Measurements from ENCODE around the gene ITCH.
"Not testable (repeated sequence)": the region's sequence is repeated elsewhere in the genome, so short reads cannot be mapped to it uniquely, and the experiment has no call there.

ITCH gene

DNA sequence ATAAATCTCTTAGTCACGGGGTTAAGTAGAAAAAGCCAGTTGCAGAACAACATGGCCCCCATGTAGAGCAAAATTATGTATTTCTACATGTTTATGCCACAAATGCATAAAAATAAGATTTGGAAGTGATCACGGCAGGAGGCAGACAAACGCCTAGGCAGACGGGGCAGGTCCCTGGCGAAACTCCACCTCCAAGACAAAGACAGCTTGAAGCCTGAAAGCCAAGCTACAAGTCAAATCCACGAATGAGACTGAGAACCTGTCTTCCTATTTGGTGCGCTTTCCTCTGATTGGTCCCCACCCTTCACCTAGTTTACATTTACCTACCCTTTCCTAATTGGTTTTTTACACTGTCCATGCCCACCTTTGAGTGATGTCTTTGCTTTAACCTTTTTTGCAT is 31.2 kb upstream of the ITCH start:
- Histone ChIP-seq H3K4me1 (ENCODE audit: control insufficient read depth, insufficient read depth, low read length, unreplicated experiment) (peaks cover 6% of the 10 kb centered on the region), H2AFZ (ENCODE audit: low read length, unreplicated experiment) (no peak overlapping the region), H3K79me2 (ENCODE audit: control insufficient read depth, insufficient read depth, low read length, unreplicated experiment) (no peaks in the 10 kb centered on the region), H3K4me3 (ENCODE audit: low read depth, low read length) (no peak overlapping the region), H3K36me3 (ENCODE audit: insufficient read depth, low read length) (no peaks in the 10 kb centered on the region), H3K27ac (ENCODE audit: low read depth, low read length) (no peak overlapping the region), H3K27me3 (ENCODE audit: insufficient read depth, low read length) (no peaks in the 10 kb centered on the region)

DNA sequence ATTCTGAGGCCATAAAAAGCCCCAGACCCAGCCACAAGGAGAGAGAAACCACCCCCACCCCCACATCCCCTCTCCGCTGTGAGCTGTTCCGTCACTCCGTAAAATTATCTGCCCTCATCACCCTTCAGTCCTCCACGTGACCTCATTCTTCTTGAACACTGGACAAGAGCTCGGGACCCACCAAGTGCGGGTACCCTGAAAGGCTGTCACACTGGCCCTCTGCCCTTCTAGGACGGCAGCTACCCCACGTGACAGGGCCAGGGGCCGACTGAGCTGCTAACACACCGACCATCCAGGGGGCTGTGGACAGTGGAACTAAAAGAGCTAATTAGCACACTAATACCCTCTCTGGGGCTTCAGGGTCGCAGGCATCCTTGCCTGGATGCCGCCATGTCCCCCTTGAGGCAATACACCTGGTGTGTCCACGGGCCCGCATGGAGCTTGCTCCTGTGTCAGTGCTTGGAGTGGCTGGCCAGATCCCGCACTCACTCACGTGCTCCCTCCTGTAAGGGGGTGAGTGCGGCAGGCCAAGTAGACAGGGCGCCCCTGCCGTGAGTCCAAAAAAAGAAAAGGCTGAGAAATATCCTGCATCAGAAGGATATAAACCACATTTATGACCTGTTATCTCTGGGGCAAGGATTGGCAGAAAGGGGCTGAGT is 30.7 kb upstream of the ITCH start:
- H3K4me1 ChIP-seq (ENCODE audit: control insufficient read depth, insufficient read depth, low read length, unreplicated experiment), result peaks cover 6% of the 10 kb centered on the region

GRCh38 chr20:34333786-34334185 is 29.3 kb upstream of the ITCH start:
- Histone ChIP-seq H2AFZ (ENCODE audit: low read length, unreplicated experiment) (no peak overlapping the region), H3K4me1 (ENCODE audit: control insufficient read depth, insufficient read depth, low read length, unreplicated experiment) (peaks cover 6% of the 10 kb centered on the region), H3K79me2 (ENCODE audit: control insufficient read depth, insufficient read depth, low read length, unreplicated experiment) (no peaks in the 10 kb centered on the region), H3K27me3 (ENCODE audit: insufficient read depth, low read length) (no peaks in the 10 kb centered on the region), H3K36me3 (ENCODE audit: insufficient read depth, low read length) (no peaks in the 10 kb centered on the region), H3K4me3 (ENCODE audit: low read depth, low read length) (no peak overlapping the region), H3K27ac (ENCODE audit: low read depth, low read length) (no peak overlapping the region)

More for the DNA sequence above, 30.7 kb upstream of the ITCH start:
- H3K27me3 ChIP-seq (ENCODE audit: insufficient read depth, low read length), result no peaks in the 10 kb centered on the region
- H3K27ac ChIP-seq (ENCODE audit: low read depth, low read length), result no peak overlapping the region
- H2AFZ ChIP-seq (ENCODE audit: low read length, unreplicated experiment), result no peak overlapping the region
- no peak overlapping the region for H3K4me3 ChIP-seq (ENCODE audit: low read depth, low read length)
- H3K36me3 ChIP-seq (ENCODE audit: insufficient read depth, low read length), result no peaks in the 10 kb centered on the region
- no peaks in the 10 kb centered on the region for H3K79me2 ChIP-seq (ENCODE audit: control insufficient read depth, insufficient read depth, low read length, unreplicated experiment)

- peaks cover 6% of the 10 kb centered on the region for H3K4me1 ChIP-seq (ENCODE audit: control insufficient read depth, insufficient read depth, low read length, unreplicated experiment)
- H3K79me2 ChIP-seq (ENCODE audit: control insufficient read depth, insufficient read depth, low read length, unreplicated experiment), result no peaks in the 10 kb centered on the region
- no peak overlapping the region for H2AFZ ChIP-seq (ENCODE audit: low read length, unreplicated experiment)
- H3K27ac ChIP-seq (ENCODE audit: low read depth, low read length), result no peak overlapping the region
- H3K4me3 ChIP-seq (ENCODE audit: low read depth, low read length), result no peak overlapping the region
- H3K27me3 ChIP-seq (ENCODE audit: insufficient read depth, low read length), result no peaks in the 10 kb centered on the region
- no peaks in the 10 kb centered on the region for H3K36me3 ChIP-seq (ENCODE audit: insufficient read depth, low read length)
These were observed 28.2 kb upstream of the ITCH start for GRCh38 chr20:34334654-34335407.

DNA sequence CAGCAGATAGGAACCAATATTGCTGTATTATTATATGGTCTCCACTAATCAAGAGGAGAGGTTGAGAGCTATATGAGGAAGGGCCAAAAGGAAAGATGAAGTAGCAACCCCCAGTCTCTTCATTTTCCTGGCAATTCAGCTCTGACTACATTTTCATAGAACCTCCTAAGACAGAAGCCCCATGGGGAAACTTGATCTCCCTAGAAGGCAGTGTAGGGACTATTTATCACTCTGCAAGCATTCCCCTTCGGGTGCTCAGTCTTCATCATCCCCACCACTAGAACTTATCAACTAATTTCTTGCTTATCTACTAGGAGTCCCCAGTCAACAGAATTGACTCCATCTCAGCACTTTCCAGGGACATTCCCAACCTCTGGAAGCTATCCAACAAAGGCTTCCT is 25.5 kb upstream of the ITCH start:
- Histone ChIP-seq H3K27me3 (ENCODE audit: insufficient read depth, low read length) (no peaks in the 10 kb centered on the region), H3K27ac (ENCODE audit: low read depth, low read length) (no peak overlapping the region), H3K79me2 (ENCODE audit: control insufficient read depth, insufficient read depth, low read length, unreplicated experiment) (no peaks in the 10 kb centered on the region), H3K4me3 (ENCODE audit: low read depth, low read length) (no peak overlapping the region), H3K4me1 (ENCODE audit: control insufficient read depth, insufficient read depth, low read length, unreplicated experiment) (peaks cover 6% of the 10 kb centered on the region), H3K36me3 (ENCODE audit: insufficient read depth, low read length) (no peaks in the 10 kb centered on the region), H2AFZ (ENCODE audit: low read length, unreplicated experiment) (no peak overlapping the region)

GRCh38 chr20:34337982-34338726 is 24.9 kb upstream of the ITCH start:
- Histone ChIP-seq H2AFZ (ENCODE audit: low read length, unreplicated experiment) (no peak overlapping the region), H3K79me2 (ENCODE audit: control insufficient read depth, insufficient read depth, low read length, unreplicated experiment) (no peaks in the 10 kb centered on the region), H3K27me3 (ENCODE audit: insufficient read depth, low read length) (no peaks in the 10 kb centered on the region), H3K36me3 (ENCODE audit: insufficient read depth, low read length) (no peaks in the 10 kb centered on the region), H3K4me1 (ENCODE audit: control insufficient read depth, insufficient read depth, low read length, unreplicated experiment) (peaks cover 6% of the 10 kb centered on the region), H3K4me3 (ENCODE audit: low read depth, low read length) (no peak overlapping the region), H3K27ac (ENCODE audit: low read depth, low read length) (no peak overlapping the region)

DNA sequence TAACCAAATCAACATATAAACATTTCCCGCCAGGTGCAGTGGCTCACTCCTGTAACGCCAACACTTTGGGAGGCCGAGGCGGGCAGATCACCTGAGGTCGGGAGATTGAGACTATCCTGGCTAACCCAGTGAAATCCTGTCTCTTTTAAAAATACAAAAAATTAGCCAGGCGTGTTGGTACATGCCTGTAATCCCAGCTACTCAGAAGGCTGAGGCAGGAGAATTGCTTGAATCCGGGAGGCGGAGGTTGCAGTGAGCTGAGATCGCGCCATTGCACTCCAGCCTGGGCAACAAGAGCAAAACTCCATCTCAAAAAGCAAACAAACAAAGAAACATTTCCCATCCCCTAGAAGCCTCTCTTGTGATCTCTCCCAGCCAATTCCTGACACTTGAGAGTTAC is 22.3 kb upstream of the ITCH start:
- H3K27me3 ChIP-seq (ENCODE audit: insufficient read depth, low read length); H2AFZ ChIP-seq (ENCODE audit: low read length, unreplicated experiment); H3K79me2 ChIP-seq (ENCODE audit: control insufficient read depth, insufficient read depth, low read length, unreplicated experiment); H3K4me1 ChIP-seq (ENCODE audit: control insufficient read depth, insufficient read depth, low read length, unreplicated experiment); H3K27ac ChIP-seq (ENCODE audit: low read depth, low read length); H3K36me3 ChIP-seq (ENCODE audit: insufficient read depth, low read length); H3K4me3 ChIP-seq (ENCODE audit: low read depth, low read length): not testable (repeated sequence)

DNA sequence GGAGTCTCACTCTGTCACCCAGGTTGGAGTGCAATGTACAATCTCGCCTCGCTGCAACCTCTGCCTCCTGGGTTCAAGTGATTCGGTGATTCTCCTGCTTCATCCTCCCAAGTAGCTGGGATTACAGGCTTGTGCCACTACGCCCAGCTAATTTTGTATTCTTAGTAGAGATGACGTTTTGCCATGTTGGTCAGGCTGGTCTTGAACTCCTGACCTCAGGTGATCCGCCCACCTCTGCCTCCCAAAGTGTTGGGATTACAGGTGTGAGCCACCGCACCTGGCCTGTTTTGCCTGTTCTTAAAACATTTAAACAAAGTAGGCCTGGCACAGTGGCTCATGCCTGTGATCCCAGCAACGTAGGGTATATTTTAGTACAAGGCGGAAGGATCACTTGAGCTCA is 21.9 kb upstream of the ITCH start:
- not testable (repeated sequence) for H3K4me1 ChIP-seq (ENCODE audit: control insufficient read depth, insufficient read depth, low read length, unreplicated experiment); H3K79me2 ChIP-seq (ENCODE audit: control insufficient read depth, insufficient read depth, low read length, unreplicated experiment); H3K27ac ChIP-seq (ENCODE audit: low read depth, low read length); H3K4me3 ChIP-seq (ENCODE audit: low read depth, low read length); H3K27me3 ChIP-seq (ENCODE audit: insufficient read depth, low read length); H3K36me3 ChIP-seq (ENCODE audit: insufficient read depth, low read length); H2AFZ ChIP-seq (ENCODE audit: low read length, unreplicated experiment)

DNA sequence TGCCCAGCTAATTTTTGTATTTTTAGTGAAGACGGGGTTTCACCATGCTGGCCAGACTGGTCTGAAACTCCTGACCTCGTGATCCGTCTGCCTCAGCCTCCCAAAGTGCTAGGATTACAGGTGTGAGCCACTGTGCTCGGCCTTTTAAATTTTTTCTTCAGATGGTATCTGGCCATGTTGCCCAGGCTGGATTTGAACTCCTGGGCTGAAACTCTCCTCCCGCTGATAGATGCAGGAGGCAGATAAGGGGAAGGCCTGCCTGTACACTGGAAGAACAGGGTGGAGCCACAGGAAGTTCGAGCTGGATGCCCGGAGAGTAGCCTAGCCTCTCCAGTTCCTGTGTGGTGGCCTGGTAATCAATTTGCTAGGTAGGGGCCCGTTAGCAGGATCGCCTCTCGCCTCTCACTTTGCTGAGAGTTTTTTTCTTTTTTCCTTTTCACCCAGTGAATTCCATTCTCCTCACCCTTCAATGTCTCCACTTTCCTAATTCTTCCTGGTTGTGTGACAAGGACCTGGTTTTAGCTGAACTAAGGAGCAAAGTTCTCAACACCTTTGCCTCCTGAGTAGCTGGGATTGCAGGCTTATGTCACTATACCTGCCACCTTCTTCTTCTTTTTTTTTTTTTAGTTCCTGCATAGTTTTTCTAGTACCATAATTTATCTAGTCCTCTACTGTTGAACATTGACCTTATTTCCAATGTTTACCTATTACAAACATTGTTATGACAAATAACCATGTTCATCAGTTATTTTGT is 19.4 kb upstream of the ITCH start:
- H3K36me3 ChIP-seq (ENCODE audit: insufficient read depth, low read length), result no peaks in the 10 kb centered on the region
- H3K4me1 ChIP-seq (ENCODE audit: control insufficient read depth, insufficient read depth, low read length, unreplicated experiment), result no peaks in the 10 kb centered on the region
- H3K27me3 ChIP-seq (ENCODE audit: insufficient read depth, low read length), result no peaks in the 10 kb centered on the region
- no peak overlapping the region for H2AFZ ChIP-seq (ENCODE audit: low read length, unreplicated experiment)
- H3K27ac ChIP-seq (ENCODE audit: low read depth, low read length), result no peak overlapping the region
- no peaks in the 10 kb centered on the region for H3K79me2 ChIP-seq (ENCODE audit: control insufficient read depth, insufficient read depth, low read length, unreplicated experiment)
- no peak overlapping the region for H3K4me3 ChIP-seq (ENCODE audit: low read depth, low read length)

DNA sequence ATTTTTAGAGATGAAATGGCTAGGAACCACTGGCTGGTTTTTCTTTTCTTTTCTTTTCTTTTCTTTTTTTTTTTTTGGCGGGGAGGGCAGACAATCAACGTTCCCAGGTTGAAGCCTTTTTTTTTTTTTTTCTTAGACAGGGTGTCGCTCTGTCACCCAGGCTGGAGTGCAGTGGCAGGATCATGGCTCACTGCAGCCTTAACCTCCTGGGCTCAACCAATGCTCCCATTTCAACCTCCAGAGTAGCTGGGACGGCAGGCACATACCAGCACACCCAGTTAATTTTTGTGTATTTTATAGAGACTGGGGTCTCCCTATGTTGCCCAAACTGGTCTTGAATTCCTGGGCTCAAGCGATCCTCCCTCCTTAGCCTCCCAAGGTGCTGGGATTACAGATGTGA is 18.8 kb upstream of the ITCH start:
- Histone ChIP-seq H3K4me3 (ENCODE audit: low read depth, low read length) (no peak overlapping the region), H3K27ac (ENCODE audit: low read depth, low read length) (no peak overlapping the region), H3K27me3 (ENCODE audit: insufficient read depth, low read length) (no peaks in the 10 kb centered on the region), H3K4me1 (ENCODE audit: control insufficient read depth, insufficient read depth, low read length, unreplicated experiment) (no peaks in the 10 kb centered on the region), H3K79me2 (ENCODE audit: control insufficient read depth, insufficient read depth, low read length, unreplicated experiment) (no peaks in the 10 kb centered on the region), H3K36me3 (ENCODE audit: insufficient read depth, low read length) (no peaks in the 10 kb centered on the region), H2AFZ (ENCODE audit: low read length, unreplicated experiment) (no peak overlapping the region)
